Subcutaneous adipose tissue (tissue), 4 donors: ENCODE measurements around the gene CHCHD4. TPM values are rescaled to one million over a fixed set of nuclear protein-coding genes. Genes with fewer than 3 reads are reported as not detected.

Source experiments
- total RNA-seq, 4 donors: library from RNA; depleted of rRNA; stranded (reverse); fragments of >200 nt; gene quantifications; one replicate each; pipeline ENCODE4 v1.1.0, GENCODE V29; 2016
- TF ChIP-seq, protein P1 (sequence below): fragments of 450-650 bp; IDR thresholded peaks from one replicate; pipeline ENCODE4 v1.5.1; 2016; ENCODE audit warnings: low read depth, mild to moderate bottlenecking, control low read depth, antibody characterized with exemption, moderate library complexity

CHCHD4 gene
- total RNA-seq, 4 donors from 2014 or later = 11.7 to 18.6 (median 14.5) TPM

DNA sequence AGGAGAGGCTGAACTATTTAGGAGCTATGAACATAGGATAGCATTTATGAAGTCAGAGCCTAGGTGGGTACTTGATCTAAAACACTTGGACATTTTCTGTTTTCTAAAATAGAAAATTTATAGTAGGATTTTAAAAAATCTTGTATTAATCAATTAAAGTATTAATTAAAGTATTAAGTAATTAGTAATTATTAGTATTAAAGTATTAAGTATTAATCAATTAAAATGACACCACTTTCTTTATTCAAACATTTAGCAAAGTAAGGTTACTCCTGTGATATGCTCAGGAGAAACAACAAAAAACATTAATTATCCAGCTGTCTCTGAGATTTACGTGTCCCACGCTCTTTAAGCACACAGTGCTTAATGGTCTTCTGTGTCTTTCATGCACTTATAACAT lies 32.2 kb downstream of the CHCHD4 start:
- TF ChIP-seq, protein P1, sequence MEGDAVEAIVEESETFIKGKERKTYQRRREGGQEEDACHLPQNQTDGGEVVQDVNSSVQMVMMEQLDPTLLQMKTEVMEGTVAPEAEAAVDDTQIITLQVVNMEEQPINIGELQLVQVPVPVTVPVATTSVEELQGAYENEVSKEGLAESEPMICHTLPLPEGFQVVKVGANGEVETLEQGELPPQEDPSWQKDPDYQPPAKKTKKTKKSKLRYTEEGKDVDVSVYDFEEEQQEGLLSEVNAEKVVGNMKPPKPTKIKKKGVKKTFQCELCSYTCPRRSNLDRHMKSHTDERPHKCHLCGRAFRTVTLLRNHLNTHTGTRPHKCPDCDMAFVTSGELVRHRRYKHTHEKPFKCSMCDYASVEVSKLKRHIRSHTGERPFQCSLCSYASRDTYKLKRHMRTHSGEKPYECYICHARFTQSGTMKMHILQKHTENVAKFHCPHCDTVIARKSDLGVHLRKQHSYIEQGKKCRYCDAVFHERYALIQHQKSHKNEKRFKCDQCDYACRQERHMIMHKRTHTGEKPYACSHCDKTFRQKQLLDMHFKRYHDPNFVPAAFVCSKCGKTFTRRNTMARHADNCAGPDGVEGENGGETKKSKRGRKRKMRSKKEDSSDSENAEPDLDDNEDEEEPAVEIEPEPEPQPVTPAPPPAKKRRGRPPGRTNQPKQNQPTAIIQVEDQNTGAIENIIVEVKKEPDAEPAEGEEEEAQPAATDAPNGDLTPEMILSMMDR = no peak

DNA sequence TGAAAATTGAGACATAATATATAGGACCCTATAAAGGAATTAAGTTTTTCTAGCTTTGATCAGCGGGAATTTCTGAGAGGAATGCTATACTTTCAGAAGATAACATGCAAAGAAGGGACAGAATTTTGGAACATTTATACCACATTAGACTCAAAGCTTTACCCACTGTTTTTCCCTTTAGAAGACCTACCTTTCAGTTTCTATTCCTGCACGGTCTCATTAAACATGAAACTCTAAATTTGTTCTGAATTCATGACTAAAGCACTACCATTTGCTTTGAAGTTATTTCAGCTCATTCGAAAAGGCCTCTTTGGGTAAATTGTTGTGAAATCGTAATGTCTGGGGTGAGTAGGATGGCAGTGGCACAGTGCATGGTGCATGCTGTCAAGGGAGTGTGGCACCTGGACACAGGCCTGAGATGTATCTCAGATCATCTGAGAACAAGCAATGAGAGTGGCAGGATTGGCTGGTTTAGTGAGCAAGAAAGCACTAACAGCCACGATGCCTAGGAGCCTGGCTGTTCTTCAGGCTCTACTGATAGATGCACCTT lies 42.5 kb downstream of the CHCHD4 start:
- TF ChIP-seq, protein P1 = no peak

GRCh38 chr3:14077310-14077709 lies 47.4 kb downstream of the CHCHD4 start:
- TF ChIP-seq, protein P1 = no peak

DNA sequence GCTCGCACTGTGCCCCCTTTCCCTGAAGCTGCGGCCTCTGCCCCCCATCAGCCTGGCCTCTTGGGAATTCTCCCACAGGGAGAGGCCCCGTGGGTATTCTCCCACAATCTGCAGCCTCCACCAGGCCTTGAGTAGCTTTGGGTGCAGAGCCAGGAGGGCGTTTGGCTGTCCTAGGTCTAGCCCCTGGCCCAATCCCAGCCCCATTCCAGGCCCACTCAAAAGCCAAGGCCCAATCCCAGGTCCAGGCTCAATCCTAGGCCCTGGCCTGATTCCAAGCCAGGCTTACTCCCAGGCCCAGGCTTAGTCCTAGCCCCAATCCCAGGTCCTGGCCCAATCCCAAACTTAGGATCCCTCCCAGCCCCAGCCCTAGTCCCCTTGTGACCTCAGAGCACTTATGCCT lies 59.8 kb downstream of the CHCHD4 start:
- TF ChIP-seq, protein P1 = no peak

DNA sequence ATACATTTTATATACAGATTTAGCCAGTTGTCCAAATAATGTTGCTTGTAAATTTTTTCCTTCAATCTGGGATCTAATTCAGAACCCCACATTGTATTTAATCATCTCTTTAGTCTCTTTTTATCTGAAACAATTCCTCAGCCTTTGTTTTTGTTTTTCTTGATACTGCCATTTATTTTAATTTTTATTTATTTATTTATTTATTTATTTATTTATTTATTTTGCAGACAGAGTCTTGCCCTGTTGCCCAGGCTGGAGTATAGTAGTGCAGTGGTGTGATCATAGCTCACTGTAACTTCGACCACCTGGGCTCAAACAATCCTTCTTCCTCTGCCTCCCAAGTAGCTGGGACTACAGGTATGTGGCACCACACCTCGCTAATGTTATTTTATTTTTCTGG lies 61.5 kb downstream of the CHCHD4 start:
- TF ChIP-seq, protein P1 = no peak

Other genes starting within 250 kb of the CHCHD4 start
- gene WNT7A, start 244.8 kb downstream of the CHCHD4 start, total RNA-seq = under 1 TPM in 1 of 4 donors, not detected in 3; 0.17 TPM
- 100 to 1,000 TPM in 3 of 4 donors, 10 to 100 TPM in 1; 98.7 to 169 (median 129) TPM for gene TMEM43, start 182 bp upstream of the CHCHD4 start, total RNA-seq
- 10 to 100 TPM; 25.4 to 70.6 (median 46.0) TPM for gene XPC, start 53.7 kb upstream of the CHCHD4 start, total RNA-seq
- 10 to 100 TPM in 1 of 4 donors, 1 to 10 TPM in 3; 7.2 to 16.8 (median 8.8) TPM for gene LSM3, start 53.9 kb upstream of the CHCHD4 start, total RNA-seq